Fibroblast of villous mesenchyme (primary cell): ENCODE measurements around the gene HORMAD2. TPM values are rescaled to one million over a fixed set of nuclear protein-coding genes. Genes with fewer than 3 reads are reported as not detected.

Experiments used
- DNase-seq: peaks from one replicate; pipeline ENCODE4 v3.0.0-alpha.2; 2010; ENCODE audit warnings: low read depth
- H3K4me3 ChIP-seq: 2 replicates; pipeline ENCODE4 v1.5.1; 2011; ENCODE audit warnings: low read depth, mild to moderate bottlenecking, low read length
- total RNA-seq: library from RNA; depleted of rRNA; stranded (reverse); fragments of >200 nt; gene quantifications from 2 replicates; pipeline ENCODE4 v1.2.3, GENCODE V29; 2012
- TF ChIP-seq, protein P1 (sequence below): IDR thresholded peaks from 2 replicates; pipeline ENCODE4 v1.5.1; 2012; ENCODE audit warnings: low read depth, mild to moderate bottlenecking, low read length; ENCODE audit not compliant: insufficient read depth

Gene HORMAD2
- total RNA-seq, 1 donor = not detected

DNA sequence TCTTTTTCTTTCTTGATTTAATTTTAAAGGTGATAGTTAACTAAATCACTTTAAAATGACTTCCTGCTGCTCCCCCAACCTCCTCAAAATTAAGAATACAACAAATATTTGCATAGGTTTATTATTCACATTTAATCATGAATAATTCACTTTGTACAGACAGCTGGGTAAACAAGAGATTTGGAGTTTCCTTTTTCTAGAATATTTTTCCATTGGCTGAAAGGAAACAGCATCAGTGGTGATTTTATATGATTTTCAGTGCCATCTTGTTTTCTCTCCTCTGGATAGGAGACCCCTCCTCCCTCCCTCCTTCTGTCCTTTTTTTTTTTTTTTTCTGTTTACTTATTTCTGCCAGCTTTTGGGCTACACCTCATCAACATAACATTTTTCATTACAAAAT is 105.8 kb downstream of the HORMAD2 start:
- no peak for DNase-seq
- no peak overlapping the region for H3K4me3 ChIP-seq
- TF ChIP-seq, protein P1, sequence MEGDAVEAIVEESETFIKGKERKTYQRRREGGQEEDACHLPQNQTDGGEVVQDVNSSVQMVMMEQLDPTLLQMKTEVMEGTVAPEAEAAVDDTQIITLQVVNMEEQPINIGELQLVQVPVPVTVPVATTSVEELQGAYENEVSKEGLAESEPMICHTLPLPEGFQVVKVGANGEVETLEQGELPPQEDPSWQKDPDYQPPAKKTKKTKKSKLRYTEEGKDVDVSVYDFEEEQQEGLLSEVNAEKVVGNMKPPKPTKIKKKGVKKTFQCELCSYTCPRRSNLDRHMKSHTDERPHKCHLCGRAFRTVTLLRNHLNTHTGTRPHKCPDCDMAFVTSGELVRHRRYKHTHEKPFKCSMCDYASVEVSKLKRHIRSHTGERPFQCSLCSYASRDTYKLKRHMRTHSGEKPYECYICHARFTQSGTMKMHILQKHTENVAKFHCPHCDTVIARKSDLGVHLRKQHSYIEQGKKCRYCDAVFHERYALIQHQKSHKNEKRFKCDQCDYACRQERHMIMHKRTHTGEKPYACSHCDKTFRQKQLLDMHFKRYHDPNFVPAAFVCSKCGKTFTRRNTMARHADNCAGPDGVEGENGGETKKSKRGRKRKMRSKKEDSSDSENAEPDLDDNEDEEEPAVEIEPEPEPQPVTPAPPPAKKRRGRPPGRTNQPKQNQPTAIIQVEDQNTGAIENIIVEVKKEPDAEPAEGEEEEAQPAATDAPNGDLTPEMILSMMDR = no peak

GRCh38 chr22:30186510-30186909 is 106.2 kb downstream of the HORMAD2 start:
- H3K4me3 ChIP-seq = no peak overlapping the region
- DNase-seq = no peak
- TF ChIP-seq, protein P1 = no peak

- TF ChIP-seq, protein P1 = no peak
Observed at GRCh38 chr22:30187094-30187493, 106.8 kb downstream of the HORMAD2 start.

DNA sequence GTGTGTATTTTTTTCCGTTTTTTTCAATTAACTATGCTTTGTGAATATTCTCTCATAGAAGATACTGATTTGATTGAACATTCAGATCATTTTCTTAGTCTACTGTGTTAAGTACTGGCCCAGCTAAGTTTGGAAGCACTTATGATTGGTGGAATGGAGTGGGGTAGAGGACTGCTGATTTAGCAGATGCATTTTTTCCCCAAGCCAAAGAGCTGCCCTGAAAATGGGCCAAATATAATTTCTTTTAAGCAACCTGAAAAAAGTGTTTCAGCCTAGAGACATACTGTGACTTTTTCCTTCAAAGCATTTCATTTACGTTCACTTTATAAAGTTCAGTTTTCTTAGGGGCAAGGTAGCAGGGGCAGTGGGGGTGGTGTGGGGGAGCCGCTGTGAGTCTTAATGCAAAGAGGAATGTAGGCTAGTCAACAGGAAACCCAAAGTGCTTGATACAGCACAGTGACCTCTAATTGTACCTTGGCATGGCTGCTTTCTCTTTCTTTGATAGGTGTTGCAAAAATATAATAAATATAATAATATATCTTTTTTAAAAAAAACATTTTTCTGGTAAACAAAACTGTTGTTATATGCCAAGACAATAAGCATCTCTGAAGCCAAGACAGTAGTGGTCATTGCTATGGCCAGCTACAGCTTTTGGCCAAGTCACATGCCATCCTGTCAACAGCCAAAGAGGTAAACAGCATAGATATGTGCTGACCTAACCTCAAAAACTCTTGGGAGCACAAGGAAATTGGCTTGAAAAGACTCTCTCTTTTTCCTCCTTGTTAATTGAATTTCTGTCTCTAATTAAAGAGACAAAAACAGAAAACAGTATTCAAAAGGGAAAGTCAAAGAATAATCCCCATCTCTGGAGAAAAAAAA is 107.5 kb downstream of the HORMAD2 start:
- TF ChIP-seq, protein P1 = no peak

More at GRCh38 chr22:30187094-30187493, 106.8 kb downstream of the HORMAD2 start:
- no peak overlapping the region for H3K4me3 ChIP-seq
- no peak for DNase-seq

DNA sequence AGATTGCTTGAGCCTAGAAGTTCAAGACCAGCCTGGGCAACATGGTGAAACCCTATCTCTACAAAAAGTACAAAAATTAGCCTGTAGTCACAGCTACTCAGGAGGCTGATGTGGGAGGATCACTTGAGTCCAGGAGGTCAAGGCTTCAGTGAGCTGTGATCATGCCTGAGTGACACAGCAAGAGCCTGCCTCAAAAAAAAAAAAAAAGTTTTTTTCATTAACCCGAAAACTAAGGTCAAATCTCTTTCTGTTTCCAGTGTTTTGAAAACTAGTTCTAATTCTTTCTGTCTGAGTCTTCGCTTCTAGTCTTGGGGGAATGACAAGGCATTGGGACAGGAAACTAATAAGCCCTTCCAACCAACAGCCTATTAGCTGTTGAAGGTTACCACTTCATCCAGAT is 108.6 kb downstream of the HORMAD2 start:
- no peak overlapping the region for H3K4me3 ChIP-seq
- TF ChIP-seq, protein P1 = no peak
- DNase-seq = no peak

More for the DNA sequence above, 107.5 kb downstream of the HORMAD2 start:
- no peak for DNase-seq
- no peak overlapping the region for H3K4me3 ChIP-seq

DNA sequence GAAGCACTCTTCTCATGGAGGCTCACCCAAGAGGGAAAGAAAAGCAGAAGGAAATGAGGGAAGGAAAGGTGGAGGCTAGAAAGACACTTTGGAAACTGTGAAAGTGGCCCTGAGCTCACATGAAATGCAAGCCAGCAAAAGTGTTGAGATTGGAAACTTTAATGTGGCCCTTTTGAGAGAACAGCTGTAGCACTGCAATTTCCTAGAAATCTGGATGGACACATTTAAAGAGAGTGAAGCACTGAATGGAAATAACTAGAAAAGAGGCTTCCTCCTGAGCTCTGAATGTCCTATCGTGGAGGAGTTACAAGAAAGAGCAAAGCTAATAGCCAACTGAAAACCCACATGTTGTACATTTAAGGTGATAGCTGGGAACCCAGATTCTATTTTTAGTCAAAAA is 110.3 kb downstream of the HORMAD2 start:
- H3K4me3 ChIP-seq = no peak overlapping the region
- DNase-seq = no peak
- TF ChIP-seq, protein P1 = no peak
